Lower leg skin (tissue), 3 donors: ENCODE measurements around the gene LGR5.

Experiments
- CTCF ChIP-seq, 3 donors: fragments of 450-650 bp; IDR thresholded peaks; one replicate each; pipeline ENCODE4 v1.5.1; 2016; ENCODE audit warnings: antibody characterized with exemption in 3 of 3, mild to moderate bottlenecking in 3 of 3, moderate library complexity in 2 of 3
- POLR2A ChIP-seq, 2 donors: fragments of 450-650 bp; IDR thresholded peaks; one replicate each; pipeline ENCODE4 v1.6.1; 2016 to 2017; ENCODE audit warnings: antibody characterized with exemption in 2 of 2, mild to moderate bottlenecking in 1 of 2, moderate library complexity in 1 of 2

GRCh38 chr12:71405884-71406283 is 33.7 kb upstream of the LGR5 start:
- no peak for TF ChIP-seq CTCF (IDR thresholded peaks at IDR 0.05)
- no peak for TF ChIP-seq POLR2A (IDR thresholded peaks at IDR 0.05)
